GM19351 (cell line): ENCODE results near the gene HES2.
"Not testable (repeated sequence)": the region's sequence is repeated elsewhere in the genome, so short reads cannot be mapped to it uniquely, and the experiment has no call there.

Experiments used
- ATAC-seq: cut with Tn5 transposase; IDR thresholded peaks from one replicate; pipeline ENCODE4 v1.9.1; 2021; ENCODE audit warnings: mild to moderate bottlenecking, moderate library complexity; ENCODE audit not compliant: unreplicated experiment

The HES2 gene

DNA sequence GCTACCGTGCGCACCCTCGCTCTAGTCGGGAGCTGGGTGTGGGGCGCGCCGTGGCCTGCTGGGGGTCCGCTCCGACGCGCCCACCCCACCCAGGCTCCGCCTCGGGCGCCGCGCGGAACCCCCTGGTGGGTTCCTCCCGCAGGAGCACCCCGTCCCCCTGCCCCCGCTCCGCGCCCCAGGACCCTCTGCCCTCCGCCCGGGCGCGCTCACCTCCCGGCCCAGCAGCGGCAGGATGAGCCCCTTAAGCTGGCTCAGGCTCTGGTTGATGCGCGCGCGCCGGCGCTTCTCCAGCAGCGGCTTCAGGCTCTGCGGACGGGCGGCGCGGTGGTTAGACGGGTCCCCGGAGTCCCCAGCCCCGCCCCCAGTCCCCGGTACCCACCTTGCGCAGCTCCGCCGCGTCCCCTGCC lies 319 bp downstream of the HES2 start:
- no peak for ATAC-seq

DNA sequence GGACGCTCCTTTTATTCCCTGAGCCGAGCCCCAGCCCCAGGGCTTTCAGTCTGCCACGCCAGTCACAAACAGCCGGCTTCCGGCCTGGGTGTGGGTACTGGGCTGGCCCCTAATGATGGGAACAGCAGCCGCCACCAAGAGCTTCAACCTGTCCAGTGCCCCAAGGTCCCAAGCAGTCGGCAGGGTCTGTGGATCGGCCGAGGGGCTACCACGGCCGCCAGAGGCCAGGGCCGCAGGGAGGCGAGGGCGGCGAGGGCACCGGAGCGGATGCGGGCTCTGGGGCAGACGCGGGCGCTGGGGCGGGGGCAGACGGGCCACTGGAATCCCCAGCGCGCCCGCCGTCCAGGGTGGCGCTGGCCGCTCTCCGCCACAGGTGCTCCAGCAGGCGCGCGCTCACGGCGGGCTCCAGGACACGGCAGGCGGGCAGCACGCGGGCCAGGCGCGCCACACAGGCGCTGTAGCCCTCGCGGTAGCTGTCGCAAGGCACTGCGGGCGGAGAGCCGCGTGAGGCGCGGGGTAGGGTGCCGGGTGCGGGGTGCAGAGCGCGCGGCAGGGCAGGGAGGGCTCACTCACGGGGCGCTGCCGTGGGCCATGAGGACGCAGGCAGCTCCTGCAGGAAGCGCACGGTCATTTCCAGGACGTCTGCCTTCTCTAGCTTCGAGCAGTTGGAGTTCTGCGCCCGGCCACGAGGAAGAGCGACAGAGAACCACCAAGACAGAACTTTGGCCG lies 887 bp downstream of the HES2 start:
- no peak for ATAC-seq

DNA sequence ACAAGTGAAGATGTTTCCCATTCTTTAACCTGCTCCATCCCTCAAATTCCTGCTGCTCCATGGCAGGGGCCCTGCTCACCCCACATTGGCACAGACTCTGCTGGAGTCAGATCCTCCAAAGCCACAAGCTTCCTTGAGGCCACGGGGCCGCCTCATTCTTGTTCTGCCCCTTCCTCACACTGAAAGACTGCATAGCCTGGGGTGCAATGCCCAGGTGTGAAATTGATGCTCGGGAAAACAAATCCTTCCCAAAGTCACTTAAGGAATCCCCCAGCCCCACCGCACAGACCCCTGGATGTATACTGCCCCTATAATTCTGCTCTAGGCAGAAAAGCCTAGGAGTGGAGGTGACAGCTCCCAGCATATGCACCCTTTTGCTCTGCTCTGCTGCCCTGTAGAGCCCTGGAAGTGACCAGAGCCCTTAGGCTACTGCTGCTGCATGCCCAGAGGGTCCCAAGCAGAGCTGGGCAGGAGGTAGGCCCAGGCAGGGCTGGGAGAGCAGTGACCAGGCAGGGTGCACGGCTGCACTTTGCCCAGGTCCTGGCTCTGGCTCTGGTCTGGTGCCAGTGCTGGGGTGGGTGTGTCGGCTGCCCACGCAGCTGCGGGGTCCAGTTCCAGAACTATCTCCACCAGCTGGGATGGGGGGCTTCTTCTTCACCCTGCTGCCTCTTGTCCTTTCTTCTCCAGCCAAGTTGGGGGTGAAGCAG lies 1.6 kb downstream of the HES2 start:
- no peak for ATAC-seq

DNA sequence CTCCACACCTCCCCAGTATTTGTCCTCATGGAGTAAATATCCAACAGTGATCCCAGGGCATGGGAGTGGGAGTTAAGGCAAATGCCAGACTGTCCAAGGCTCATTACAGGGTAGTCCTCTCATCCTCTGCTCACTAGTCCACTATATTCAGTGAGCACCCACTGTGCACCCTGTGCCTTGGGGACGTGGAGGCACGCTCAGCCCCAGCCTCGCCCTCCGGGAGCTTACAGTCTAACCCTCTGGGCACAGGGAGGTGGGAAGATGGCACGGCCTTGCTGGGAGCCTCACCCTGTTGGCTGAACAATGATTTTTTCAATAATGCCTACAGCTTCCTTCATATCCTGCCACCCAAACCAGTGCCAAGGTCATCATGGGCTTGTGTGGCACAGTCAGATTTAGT lies 2.8 kb downstream of the HES2 start:
- no peak for ATAC-seq

DNA sequence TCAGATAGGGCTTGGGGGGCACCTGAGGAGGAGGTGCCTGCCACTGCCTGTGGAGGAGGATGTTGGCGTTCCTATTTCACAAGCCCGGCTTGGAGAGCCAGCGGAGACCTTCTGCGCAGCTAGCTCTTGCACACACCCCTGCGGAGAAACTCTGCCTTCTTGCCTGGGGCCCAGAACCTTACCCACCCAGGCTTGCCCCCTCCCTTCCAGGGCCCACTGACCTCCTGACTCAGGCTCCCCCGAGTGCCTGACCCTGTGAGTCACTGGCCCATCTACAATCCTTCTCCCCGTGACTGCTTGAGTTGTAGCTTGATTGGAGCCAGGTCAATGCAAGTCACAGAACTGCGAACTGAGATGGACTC lies 3.4 kb downstream of the HES2 start:
- no peak for ATAC-seq

DNA sequence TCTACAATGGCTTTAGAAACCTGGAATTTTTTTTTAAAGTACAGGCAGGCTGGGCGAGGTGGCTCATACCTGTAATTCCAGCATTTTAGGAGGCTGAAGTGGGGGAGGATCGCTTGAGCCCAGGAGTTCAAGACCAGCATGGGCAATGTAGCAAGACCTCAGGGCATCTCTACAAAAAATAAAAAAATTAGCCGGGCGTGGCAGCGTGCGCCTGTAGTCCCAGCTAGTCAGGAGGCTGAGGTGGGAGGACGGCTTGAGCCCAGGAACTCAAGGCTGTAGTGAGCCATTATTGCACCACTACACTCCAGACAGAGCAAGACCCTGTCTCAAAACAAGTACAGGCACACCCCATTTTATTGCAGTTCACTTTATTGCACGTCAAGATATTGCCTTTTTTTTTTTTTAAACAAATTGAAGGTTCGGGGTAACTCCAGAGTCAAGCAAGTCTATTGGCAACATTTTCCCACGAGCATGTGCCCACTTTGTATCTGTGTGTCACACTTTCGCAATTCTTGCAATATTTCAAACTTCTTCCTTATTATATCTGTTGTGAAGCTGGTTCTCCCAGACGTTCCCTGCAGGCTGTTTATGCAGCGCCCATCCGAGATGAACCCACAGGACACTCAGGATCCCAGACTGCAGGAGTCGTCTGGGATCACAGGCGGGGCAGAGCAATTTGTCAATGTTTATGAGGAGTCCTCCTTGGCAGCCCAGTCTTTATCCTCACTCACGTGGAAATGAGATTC lies 4.7 kb downstream of the HES2 start:
- ATAC-seq = no peak

DNA sequence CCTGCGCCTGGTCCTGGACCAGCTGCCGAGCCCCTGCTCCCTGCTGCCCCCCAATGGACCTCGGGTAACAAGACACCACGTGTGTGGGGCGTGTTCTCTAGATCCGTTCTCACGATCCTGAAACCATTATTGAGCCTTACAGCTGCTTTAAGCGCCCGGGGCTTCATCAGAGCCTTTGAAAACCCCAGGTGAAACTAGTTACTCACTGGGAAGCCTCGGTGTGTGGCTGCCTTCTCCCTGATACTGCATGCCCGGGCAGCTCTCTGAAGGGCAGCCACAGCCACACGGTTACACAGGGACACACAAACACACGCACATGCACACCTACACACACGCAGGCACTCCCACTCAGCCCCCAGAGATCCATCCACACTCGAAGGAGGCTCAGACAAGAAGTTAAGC lies 5.3 kb downstream of the HES2 start:
- ATAC-seq = peak; percentile 78

DNA sequence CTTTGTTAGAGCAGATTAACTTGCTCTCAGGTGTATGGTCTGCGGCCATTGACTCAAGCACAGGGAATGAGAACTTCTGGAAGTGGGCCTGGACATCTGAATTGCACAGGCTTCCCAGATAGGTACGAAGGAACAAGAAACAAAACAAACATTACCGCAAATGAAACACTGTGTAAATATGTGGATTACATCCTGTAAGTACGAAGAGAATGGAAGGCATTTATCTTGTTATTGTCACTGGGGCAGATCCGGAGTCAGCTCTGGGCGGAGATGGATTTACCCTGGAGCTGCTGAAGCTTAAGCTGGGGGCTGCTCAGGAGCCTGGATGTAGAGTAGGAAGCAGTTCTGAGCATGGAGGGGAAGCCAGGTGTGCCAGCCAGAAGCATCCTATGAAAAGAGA lies 6.8 kb downstream of the HES2 start:
- ATAC-seq = no peak

DNA sequence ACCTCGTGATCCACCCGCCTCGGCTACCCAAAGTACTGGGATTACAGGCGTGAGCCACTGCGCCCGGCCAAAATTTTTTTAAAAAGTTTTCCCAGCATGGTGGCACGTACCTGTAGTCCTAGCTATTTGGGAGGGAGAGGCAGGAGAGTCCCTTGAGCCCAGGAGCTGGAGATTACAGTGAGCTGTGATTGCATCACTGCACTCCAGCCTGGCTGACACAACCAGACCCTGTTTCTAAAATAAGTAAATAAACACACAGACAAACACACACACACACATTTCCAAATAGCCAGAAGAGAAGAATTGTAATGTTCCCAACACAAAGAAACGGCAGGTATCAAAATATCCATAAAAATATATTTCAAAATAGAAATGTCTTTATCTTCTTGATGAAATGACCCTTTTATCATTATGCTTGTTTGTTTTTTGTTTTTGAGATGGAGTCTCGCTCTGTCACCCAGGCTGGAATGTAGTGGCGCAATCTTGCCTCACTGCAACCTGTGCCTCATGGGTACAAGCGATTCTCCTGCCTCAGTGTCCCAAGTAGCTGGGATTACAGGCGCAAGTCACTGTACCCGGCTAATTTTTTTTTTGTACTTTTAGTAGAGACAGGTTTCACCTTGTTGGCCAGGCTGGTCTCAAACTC lies 9.3 kb downstream of the HES2 start:
- no peak for ATAC-seq

DNA sequence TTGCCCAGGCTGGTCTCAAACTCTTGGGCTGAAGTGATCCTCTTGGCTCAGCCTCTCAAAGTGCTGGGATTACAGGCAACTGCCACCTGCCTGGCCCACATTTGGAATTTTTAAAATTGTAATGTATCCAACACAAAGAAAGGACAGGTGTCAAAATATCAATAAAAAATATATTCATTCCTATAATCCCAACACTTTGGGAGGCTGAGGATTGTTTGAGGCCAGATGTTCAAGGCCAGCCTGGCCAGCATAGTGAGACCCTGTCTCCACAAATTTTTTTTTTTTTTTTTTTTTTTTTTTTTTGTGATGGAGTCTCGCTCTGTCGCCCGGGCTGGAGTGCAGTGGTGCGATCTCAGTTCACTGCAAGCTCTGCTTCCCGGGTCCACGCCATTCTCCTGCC lies 10.0 kb downstream of the HES2 start:
- no peak for ATAC-seq

DNA sequence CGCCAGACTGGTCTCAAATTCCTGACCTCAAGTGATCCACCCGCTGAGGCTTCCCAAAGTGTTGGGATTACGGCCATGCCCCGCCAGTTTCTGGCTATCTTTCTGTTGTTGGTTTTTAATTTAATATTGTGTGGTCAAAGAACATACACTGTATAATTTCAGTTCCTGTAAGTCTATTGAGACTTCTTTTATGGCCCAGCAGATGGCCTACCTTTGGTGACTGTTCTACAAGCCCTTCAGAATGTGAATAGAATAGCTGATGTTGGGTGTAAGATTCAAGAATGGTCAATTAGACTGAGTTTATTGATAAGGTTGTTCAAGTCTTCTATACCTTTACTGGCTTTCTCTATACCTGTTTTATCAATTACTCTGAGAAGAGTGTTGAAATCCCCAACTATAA lies 10.7 kb downstream of the HES2 start:
- no peak for ATAC-seq

DNA sequence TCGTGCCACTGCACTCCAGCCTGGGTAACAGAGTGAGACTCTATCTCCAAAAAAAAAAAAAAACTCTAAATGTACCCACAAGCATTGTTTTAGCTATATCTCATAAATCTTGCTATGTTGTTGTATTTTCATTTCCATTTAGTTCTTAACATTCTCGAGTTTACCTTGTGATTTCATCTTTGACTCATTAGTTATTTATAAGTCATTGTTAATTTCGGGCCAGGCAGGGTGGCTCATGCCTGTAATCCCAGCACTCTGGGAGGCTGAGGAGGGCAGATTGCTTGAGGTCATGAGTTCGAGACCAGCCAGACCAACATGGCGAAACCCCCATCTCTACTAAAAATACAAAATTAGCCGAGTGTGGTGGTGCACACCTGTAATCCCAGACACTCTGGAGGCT lies 11.7 kb downstream of the HES2 start:
- no peak for ATAC-seq

DNA sequence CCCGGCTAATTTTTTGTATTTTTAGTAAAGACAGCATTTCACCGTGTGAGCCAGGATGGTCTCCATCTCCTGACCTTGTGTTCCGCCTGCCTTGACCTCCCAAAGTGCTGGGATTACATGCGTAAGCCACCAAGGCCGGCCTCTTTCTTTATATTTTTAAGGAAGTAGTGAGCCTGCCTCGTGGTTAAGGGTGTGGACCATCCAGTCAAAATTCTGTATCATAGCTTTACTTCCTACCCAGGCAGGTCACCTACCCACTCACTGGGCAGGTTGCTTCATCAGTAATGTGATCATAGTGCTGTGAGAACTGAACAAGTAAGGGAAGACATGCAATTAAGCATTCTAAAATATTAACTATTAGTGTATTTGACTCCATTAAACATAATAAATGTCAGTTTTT lies 18.0 kb downstream of the HES2 start:
- ATAC-seq = no peak

DNA sequence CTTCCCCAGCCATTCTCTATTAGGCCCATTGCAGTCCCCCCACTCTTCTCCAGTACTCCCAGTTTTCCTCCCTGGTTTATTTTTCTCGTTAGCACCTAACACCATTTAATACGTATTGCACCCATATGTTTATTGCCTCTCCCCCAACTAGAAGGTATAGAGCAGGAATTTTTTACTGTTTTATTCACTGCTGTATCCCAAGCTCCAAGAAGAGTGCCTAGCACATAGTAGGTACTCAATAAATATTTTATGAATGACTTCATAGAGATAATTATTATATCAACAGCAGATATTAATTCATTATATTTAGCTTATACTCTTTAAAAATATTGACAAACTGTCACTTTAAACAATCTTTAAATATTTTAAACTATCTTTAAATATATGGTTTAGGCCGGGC lies 20.4 kb downstream of the HES2 start:
- ATAC-seq = no peak

DNA sequence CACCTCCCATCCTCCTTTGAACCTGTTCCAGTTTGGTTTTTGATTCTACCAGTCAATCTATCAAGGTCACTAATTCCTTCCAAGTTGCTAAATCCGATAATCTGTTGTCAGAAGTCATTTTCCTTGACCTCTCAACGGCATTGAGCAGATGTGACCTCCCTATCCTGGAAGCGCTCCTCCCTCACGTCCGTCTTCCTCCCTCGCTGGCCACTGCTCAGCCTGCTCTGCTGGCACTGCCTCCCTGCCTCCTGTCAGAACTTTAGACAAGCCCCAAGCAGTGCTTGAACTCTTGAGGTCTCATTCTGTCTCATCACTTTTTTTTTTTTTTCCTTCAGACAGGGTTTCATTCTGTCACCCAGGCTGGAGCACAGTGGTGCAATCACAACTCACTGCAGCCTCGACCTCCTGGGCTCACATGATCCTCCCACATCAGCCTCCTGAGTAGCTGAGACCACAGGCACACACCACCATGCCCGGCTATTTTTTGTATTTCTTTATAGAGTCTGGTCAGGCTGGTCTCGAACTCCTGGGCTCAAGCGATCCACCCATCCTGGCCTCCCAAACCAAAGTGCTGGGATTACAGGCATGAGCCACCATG lies 21.8 kb downstream of the HES2 start:
- ATAC-seq = no peak

DNA sequence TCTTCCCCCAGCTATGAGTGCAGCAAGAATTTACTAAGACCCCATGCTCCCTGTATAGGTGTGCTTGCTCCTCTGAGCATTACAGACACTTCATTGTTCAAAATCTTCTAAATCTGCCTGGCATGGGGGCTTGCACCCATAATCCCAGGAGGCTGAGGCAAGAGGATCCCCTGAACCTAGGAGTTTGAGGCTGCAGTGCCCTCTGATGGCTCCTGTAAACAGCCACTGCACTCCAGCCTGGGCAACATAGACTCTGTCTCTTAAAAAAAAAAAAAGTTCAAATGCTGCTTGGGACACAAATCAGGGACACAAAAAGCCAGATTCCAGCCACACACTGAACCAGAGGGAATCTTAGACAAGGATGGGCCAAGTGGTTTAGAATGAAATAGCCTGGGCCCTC lies 22.7 kb downstream of the HES2 start:
- ATAC-seq = no peak

DNA sequence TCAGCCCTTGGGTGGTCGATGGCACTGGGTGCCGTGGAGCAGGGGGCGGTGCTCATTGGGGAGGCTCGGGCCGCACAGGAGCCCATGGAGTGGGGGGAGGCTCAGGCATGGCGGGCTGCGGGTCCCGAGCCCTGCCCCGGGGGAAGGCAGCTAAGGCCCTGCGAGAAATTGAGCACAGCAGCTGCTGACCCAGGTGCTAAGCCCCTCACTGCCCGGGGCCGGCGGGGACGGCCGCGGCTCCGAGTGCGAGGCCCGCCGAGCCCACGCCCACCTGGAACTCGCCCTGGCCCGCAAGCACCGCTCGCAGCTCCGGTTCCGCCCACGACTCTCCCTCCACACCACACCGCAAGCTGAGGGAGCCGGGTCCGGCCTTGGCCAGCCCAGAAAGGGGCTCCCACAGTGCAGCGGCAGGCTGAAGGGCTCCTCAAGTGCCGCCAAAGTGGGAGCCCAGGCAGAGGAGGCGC lies 23.9 kb downstream of the HES2 start:
- not testable (repeated sequence) for ATAC-seq

DNA sequence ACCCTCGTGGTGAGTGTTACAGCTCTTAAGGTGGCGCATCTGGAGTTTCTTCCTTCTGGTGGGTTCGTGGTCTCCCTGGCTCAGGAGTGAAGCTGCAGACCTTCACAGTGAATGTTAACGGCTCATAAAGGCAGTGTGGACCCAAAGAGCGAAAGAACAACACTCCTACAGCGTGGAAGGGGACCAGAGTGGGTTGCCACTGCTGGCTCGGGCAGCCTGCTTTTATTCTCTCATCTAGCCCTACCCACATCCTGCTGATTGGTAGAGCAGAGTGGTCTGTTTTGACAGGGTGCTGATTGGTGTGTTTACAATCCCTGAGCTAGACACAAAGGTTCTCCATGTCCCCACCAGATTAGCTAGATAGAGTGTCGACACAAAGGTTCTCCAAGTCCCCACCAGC lies 24.6 kb downstream of the HES2 start:
- ATAC-seq = not testable (repeated sequence)

DNA sequence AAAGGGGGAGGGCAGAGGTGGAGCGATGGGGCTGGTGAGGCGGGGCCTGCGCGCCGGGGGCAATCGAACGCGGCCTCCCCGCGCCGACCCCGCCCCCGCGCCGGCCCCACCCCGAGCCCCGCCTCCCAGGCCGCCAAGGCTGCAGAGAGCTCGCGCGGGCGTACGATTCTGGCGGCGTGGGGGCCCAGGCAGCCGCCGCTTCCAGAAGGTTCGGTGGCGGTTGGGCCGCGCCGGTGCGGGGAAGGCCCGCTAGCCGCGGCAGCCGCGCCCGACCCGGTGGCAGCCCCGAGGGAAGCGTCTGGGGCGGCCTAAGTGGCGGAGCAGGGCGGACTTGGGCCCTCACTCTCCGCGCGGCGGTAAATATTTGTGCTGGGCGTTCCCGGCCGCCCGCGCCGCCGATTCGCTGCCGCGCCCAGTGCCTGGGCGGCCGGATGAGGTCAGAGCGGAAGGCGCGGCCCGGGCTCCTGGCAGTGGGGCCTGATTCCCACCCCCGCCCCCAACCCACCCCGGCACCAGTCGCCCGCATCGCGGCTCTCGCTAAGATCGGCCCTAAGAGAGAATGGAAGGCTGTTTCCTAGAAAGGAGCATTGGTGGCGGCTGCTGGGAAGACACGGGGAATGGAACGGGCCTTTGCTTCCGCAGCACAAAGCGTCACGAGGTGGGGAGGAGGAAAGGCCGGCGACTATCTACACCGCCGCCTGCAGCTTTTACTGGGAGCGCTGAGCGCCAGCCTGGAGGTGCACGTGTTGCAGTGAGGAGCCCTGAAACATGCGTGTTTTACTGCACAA lies 26.1 kb downstream of the HES2 start, which contains the start of gene ACOT7:
ACOT7 (minus strand) TSS at position 368 of the 788 bp plus-strand sequence. CDS start 368 bp downstream, outside the sequence.
- ATAC-seq = peak; percentile 75

DNA sequence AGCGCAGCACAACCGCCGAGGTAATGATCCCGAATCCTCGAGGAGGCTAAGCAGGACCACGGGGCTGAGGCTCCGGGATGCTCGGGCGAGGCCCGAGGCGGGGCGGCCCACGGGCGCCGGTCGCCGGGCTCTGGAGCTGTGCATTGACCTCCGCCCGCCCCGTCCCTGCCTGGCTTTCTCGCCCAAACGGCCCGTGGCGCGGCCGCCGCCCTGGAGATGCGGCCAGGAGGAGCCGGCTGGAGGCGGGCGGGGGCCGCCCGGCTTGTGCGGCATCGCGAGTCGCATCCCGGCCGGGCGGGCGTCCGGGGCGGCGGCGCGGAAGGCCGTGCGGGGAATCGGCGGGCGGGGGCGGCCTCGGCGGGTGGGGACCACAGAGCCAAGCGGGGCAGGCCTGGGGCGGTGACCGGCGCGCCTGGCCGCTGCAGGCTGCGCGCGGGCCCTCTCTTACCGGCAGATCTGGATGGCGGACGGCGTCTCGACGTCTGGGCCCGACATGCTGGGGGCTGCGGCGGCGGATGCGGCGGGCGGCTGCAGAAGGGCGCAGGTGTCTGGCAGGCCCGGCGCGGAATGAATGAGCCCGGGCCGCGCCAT lies 26.8 kb downstream of the HES2 start:
- peak; percentile 24 for ATAC-seq
